GM10248 (cell line): ENCODE results near the gene MELTF.

Experiments
- CTCF ChIA-PET: fragments of 300-600 bp; sonication (Branson Sonifier 250); formaldehyde crosslinking; extraction: SDS; loops from one replicate; lab custom pipeline; 2021; ENCODE audit warnings: antibody characterized with exemption; lab: Yijun Ruan, JAX
- POLR2A ChIA-PET: fragments of 350-650 bp; sonication (Branson Sonifier 250); formaldehyde crosslinking; extraction: SDS; loops from one replicate; lab custom pipeline; 2020; ENCODE audit warnings: antibody characterized with exemption; lab: Yijun Ruan, JAX
- DNase-seq: peaks from one replicate; pipeline ENCODE4 v3.0.0; 2012; ENCODE audit errors: extremely low spot score
- CTCF ChIP-seq: IDR thresholded peaks from 2 replicates; pipeline ENCODE4 v1.5.1; 2012; ENCODE audit warnings: mild to moderate bottlenecking, low read depth; ENCODE audit errors: extremely low read depth, missing control alignments, control extremely low read depth

Gene MELTF

GRCh38 chr3:196963631-196963953 lies 66.0 kb downstream of the MELTF start:
- ChIA-PET CTCF (interaction anchor here (1.0 kb wide), 2 partner anchors 9 to 45 kb away, joined by 3 read pairs; no protein-coding TSS in a partner anchor), POLR2A (no interaction called here)
- DNase-seq = no peak
- TF ChIP-seq CTCF = no peak

GRCh38 chr3:196962930-196963630 lies 66.5 kb downstream of the MELTF start:
- DNase-seq = no peak
- CTCF ChIA-PET = interaction anchor here (1.0 kb wide), 2 partner anchors 8 to 46 kb away, joined by 3 read pairs; no protein-coding TSS in a partner anchor
- POLR2A ChIA-PET = no interaction called here

DNA sequence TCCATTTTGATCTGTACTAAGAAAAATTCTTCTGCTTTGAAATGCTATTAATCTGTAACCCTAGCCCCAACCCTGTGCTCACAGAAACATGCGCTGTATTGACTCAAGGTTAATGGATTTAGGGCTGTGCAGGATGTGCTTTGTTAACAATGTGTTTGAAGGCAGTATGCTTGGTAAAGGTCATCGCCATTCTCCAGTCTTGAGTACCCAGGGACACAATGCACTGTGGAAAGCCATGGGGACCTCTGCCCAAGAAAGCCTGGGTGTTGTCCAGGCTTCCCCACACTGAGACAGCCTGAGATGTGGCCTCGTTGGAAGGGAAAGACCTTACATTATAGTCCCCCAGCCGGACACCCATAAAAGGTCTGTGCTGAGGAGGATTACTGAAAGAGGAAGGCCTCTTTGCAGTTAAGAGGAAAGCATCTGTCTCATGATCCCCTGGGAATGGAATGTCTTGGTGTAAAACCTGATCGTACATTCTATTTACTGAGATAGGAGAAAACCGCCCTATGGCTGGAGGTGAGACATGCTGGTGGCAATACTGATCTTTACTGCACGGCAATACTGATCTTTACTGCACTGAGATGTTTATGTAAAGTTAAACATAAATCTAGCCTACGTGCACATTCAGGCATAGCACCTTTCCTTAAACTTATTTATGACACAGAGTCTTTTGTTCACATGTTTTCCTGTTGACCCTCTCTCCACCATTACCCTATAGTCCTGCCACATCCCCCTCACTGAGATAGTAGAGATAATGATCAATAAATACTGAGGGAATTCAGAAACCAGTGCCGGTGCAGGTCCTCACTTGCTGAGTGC lies 67.3 kb downstream of the MELTF start:
- ChIA-PET CTCF (no interaction called here), POLR2A (no interaction called here)
- no peak for TF ChIP-seq CTCF
- no peak for DNase-seq

More at GRCh38 chr3:196962930-196963630, 66.5 kb downstream of the MELTF start:
- TF ChIP-seq CTCF = no peak

- DNase-seq = no peak
- TF ChIP-seq CTCF = no peak
- CTCF ChIA-PET = interaction anchor here (1.2 to 1.3 kb wide), 2 partner anchors 9 to 13 kb away, joined by 3 to 6 read pairs; partner anchors contain the start of gene NCBP2
- POLR2A ChIA-PET = no interaction called here
These were observed 74.8 kb downstream of the MELTF start for GRCh38 chr3:196954832-196955231.
